ENCODE results near the gene JAZF1. TPM values are rescaled to one million over a fixed set of nuclear protein-coding genes. Genes with fewer than 3 reads are reported as not detected.
A peak's percentile ranks its signal among the peaks of the same experiment; 100 is the strongest.
"Not testable (repeated sequence)": the region's sequence is repeated elsewhere in the genome, so short reads cannot be mapped to it uniquely, and the experiment has no call there.

The JAZF1 gene
- total and polyA plus RNA-seq, 12 donors = 6.9 to 42.3 (median 30.0) TPM

GRCh38 chr7:27895551-27895950 is 285.0 kb downstream of the JAZF1 start:
- H3K4me1 ChIP-seq = peaks cover 0 to 49% (median 13%) of the 10 kb centered on the region in 9 donors
- ATAC-seq = peak in 1 of 8 donors; percentile 31
- no peak for TF ChIP-seq CTCF (IDR thresholded peaks at IDR 0.05)
- no peak for DNase-seq
- H3K27ac ChIP-seq = no peak overlapping the region
- H3K27me3 ChIP-seq = no peaks in the 10 kb centered on the region
- H3K36me3 ChIP-seq = peaks cover 0 to 25% (median 7%) of the 10 kb centered on the region in 9 donors
- no peak overlapping the region for H3K4me3 ChIP-seq
- H3K9me3 ChIP-seq = no peaks in the 10 kb centered on the region
- intact Hi-C loops (cut with DNase I) = no loop called here

GRCh38 chr7:27890205-27890849 is 290.3 kb downstream of the JAZF1 start:
- no peak for DNase-seq
- Histone ChIP-seq H3K4me3 (no peak overlapping the region), H3K27ac (no peak overlapping the region), H3K36me3 (peaks cover 0 to 25% (median 7%) of the 10 kb centered on the region in 9 donors), H3K4me1 (peaks cover 0 to 8% (median under 1%) of the 10 kb centered on the region in 9 donors), H3K9me3 (no peaks in the 10 kb centered on the region), H3K27me3 (no peaks in the 10 kb centered on the region)
- WGBS, 2 donors = 47 to 82% methylated on average over 1 of the region's 1 CpG
- ATAC-seq = no peak
- TF ChIP-seq CTCF (IDR thresholded peaks at IDR 0.05) = no peak
- intact Hi-C loops (cut with DNase I) = no loop called here

GRCh38 chr7:27889800-27890199 is 290.8 kb downstream of the JAZF1 start:
- 96% methylated on average over 3 of the region's 3 CpGs for WGBS, 2 donors
- intact Hi-C loops (cut with DNase I) = no loop called here
- TF ChIP-seq CTCF (IDR thresholded peaks at IDR 0.05) = no peak
- Histone ChIP-seq H3K4me1 (peaks cover 0 to 13% (median 0%) of the 10 kb centered on the region in 9 donors), H3K27me3 (no peaks in the 10 kb centered on the region), H3K27ac (no peak overlapping the region), H3K9me3 (no peaks in the 10 kb centered on the region), H3K4me3 (no peak overlapping the region), H3K36me3 (peaks cover 0 to 24% (median 7%) of the 10 kb centered on the region in 9 donors)
- DNase-seq (no peak), ATAC-seq (no peak)

- Histone ChIP-seq H3K36me3 (peaks cover 0 to 16% (median 1%) of the 10 kb centered on the region in 9 donors), H3K4me1 (peaks cover 0 to 24% (median 6%) of the 10 kb centered on the region in 9 donors), H3K27me3 (no peaks in the 10 kb centered on the region), H3K9me3 (no peaks in the 10 kb centered on the region), H3K27ac (no peak overlapping the region), H3K4me3 (no peak overlapping the region)
- whole genome bisulfite sequencing, 2 donors = 84 to 91% methylated on average over 5 of the region's 5 CpGs
- TF ChIP-seq CTCF (IDR thresholded peaks at IDR 0.05) = no peak
- ATAC-seq (no peak), DNase-seq (no peak)
- intact Hi-C loops (cut with DNase I) = no loop called here
Measured at GRCh38 chr7:27888736-27889135, 291.9 kb downstream of the JAZF1 start.

GRCh38 chr7:27886710-27887109 is 293.9 kb downstream of the JAZF1 start:
- H3K9me3 ChIP-seq; H3K27ac ChIP-seq; H3K4me3 ChIP-seq; DNase-seq; ATAC-seq; H3K36me3 ChIP-seq; H3K27me3 ChIP-seq; intact Hi-C loops (cut with DNase I): not testable (repeated sequence)
- H3K4me1 ChIP-seq = peaks cover 0 to 44% (median 16%) of the 10 kb centered on the region in 9 donors
- 95 to 98% methylated on average over 3 of the region's 3 CpGs for WGBS, 2 donors
